ENCODE results near the gene USP19. TPM values are rescaled to one million over a fixed set of nuclear protein-coding genes. Genes with fewer than 3 reads are reported as not detected.

USP19 gene
- total and polyA plus RNA-seq, 2 of the 8 experiments (the other 6 are each of a cell fraction or from before 2014, with no cell fraction given), result 46.4 to 65.8 TPM

- CTCF ChIA-PET (ENCODE audit: partially characterized antibody), result interaction anchor here (1.1 to 3.0 kb wide), 2 partner anchors 60 to 396 kb away, joined by 3 to 11 read pairs; partner anchors contain the start of genes NCKIPSD and NDUFAF3
- Histone ChIP-seq H3K4me1 (replicated peaks in 1 of 4; ENCODE audit: control insufficient read depth in 3 of 4, insufficient read depth in 4 of 4, low read length in 3 of 4) (no peaks in the 10 kb centered on the region), H3K14ac (ENCODE audit: insufficient read length) (no peak overlapping the region), H4K20me1 (replicated peaks in 1 of 2; ENCODE audit: control insufficient read depth in 1 of 2, insufficient read depth in 2 of 2, low read length in 2 of 2) (peaks cover 11 to 13% of the 10 kb centered on the region in 2 experiments), H2BK5ac (ENCODE audit: low read depth, low read length) (no peak overlapping the region), H3K79me2 (ENCODE audit: control insufficient read depth in 1 of 2, insufficient read depth in 2 of 2, low read length in 2 of 2) (peaks cover 5 to 92% of the 10 kb centered on the region in 2 experiments), H3K18ac (ENCODE audit: extremely low read depth, low read length) (no peak overlapping the region), H3K9ac (replicated peaks in 1 of 4; ENCODE audit: extremely low read depth in 1 of 4, low read depth in 3 of 4, low read length in 3 of 4) (no peak overlapping the region), H3K9me3 (ENCODE audit: insufficient read depth in 2 of 2, low read depth in 1 of 2, low read length in 1 of 2) (no peaks in the 10 kb centered on the region), H3K27ac (ENCODE audit: low read depth, low read length) (no peak overlapping the region), H2BK12ac (ENCODE audit: low read depth, low read length) (no peak overlapping the region), H3K4me3 (ENCODE audit: extremely low read depth in 1 of 4, insufficient read depth in 2 of 4, low read depth in 3 of 4, low read length in 4 of 4) (no peak overlapping the region), H3K4me2 (ENCODE audit: insufficient read depth in 1 of 2, low read depth in 2 of 2, low read length in 2 of 2) (no peak overlapping the region), H2BK20ac (ENCODE audit: low read length) (no peak overlapping the region), H4K5ac (ENCODE audit: insufficient read length, low read depth, low read length) (no peak overlapping the region), H4K8ac (ENCODE audit: extremely low read depth, insufficient read depth, low read length) (no peak overlapping the region), H3K27me3 (replicated peaks in 1 of 4; ENCODE audit: control insufficient read depth in 3 of 4, extremely low read depth in 1 of 4, insufficient read depth in 3 of 4, low read length in 3 of 4) (no peaks in the 10 kb centered on the region), H2AFZ (ENCODE audit: low read length) (no peak overlapping the region), H3K23ac (ENCODE audit: insufficient read length) (no peak overlapping the region), H2BK15ac (ENCODE audit: low read length) (no peak overlapping the region), H4K91ac (replicated peaks; ENCODE audit: insufficient read length, low read length) (no peak overlapping the region), H3K36me3 (ENCODE audit: control insufficient read depth in 2 of 4, insufficient read depth in 4 of 4, low read length in 3 of 4) (peaks cover 5 to 23% (median 10%) of the 10 kb centered on the region in 4 experiments), H2BK120ac (replicated peaks; ENCODE audit: low read depth, low read length) (no peak overlapping the region), H3K79me1 (ENCODE audit: low read depth, low read length) (peaks cover 5% of the 10 kb centered on the region), H3K56ac (replicated peaks; ENCODE audit: insufficient read length, low read depth, low read length) (no peak overlapping the region), H3K23me2 (ENCODE audit: low read depth, low read length) (no peaks in the 10 kb centered on the region), H2AK5ac (ENCODE audit: low read depth, low read length) (no peak overlapping the region), H3K4ac (replicated peaks; ENCODE audit: insufficient read length, low read depth, low read length) (no peak overlapping the region)
- WGBS, 2 experiments (ENCODE audit: extremely low coverage in 1 of 2, insufficient coverage in 1 of 2, insufficient read length in 1 of 2, insufficient replicate concordance in 2 of 2, low coverage in 1 of 2, low lambda C conversion rate in 2 of 2, missing lambda C conversion rate in 1 of 2), result 82% methylated on average over 8 of the region's 8 CpGs; no CpG with 5 or more reads in 1 of the 2 experiments
- DNase-seq (ENCODE audit: low read depth in 1 of 2, low spot score in 2 of 2) (no peak), FAIRE-seq (no peak)
- POLR2A ChIA-PET (ENCODE audit: partially characterized antibody), result interaction anchor here (1.1 to 3.6 kb wide), 3 partner anchors 12 to 55 kb away, joined by 3 to 31 read pairs (median 6); partner anchors contain the start of genes IMPDH2 and QRICH1
- no peak for TF ChIP-seq CTBP2 (IDR thresholded peaks at IDR 0.05; ENCODE audit: borderline replicate concordance, insufficient read depth, insufficient read length, low read length)
- no peak for TF ChIP-seq EZH2 (IDR thresholded peaks at IDR 0.05; ENCODE audit: low read depth, low read length, severe bottlenecking)
- TF ChIP-seq ASH2L (IDR thresholded peaks at IDR 0.05; ENCODE audit: low read length), result no peak
- no peak for TF ChIP-seq SIX5 (IDR thresholded peaks at IDR 0.05; ENCODE audit: low read depth, low read length)
- no peak for TF ChIP-seq TCF12 (IDR thresholded peaks at IDR 0.05; ENCODE audit: low read depth, low read length)
- no peak for TF ChIP-seq SAP30 (IDR thresholded peaks at IDR 0.05; ENCODE audit: insufficient read depth, insufficient replicate concordance, low read length)
- TF ChIP-seq SP4 (IDR thresholded peaks at IDR 0.05; ENCODE audit: low read length), result no peak
- no peak for TF ChIP-seq RFX5 (IDR thresholded peaks at IDR 0.05; ENCODE audit: borderline replicate concordance, low read depth, low read length)
- no peak for TF ChIP-seq BRCA1 (IDR thresholded peaks at IDR 0.05; ENCODE audit: low read depth, low read length)
- TF ChIP-seq TAF7 (optimal IDR thresholded peaks at IDR 0.05; ENCODE audit: borderline replicate concordance, low read depth, low read length), result no peak
- TF ChIP-seq SRF (IDR thresholded peaks at IDR 0.05; ENCODE audit: low read depth, low read length), result no peak
- no peak for TF ChIP-seq NANOG (IDR thresholded peaks at IDR 0.05; ENCODE audit: insufficient read depth, low read depth, low read length, poor library complexity, severe bottlenecking)
- no peak for TF ChIP-seq CBX5 (IDR thresholded peaks at IDR 0.05; ENCODE audit: low read depth, low read length)
- TF ChIP-seq RNF2 (IDR thresholded peaks at IDR 0.05; ENCODE audit: borderline replicate concordance, low read depth, low read length, missing control alignments, poor library complexity, severe bottlenecking), result no peak
These were observed 39.2 kb downstream of the USP19 start for GRCh38 chr3:49081429-49081828.
